ENCODE data around the gene SPDYA.

SPDYA gene

DNA sequence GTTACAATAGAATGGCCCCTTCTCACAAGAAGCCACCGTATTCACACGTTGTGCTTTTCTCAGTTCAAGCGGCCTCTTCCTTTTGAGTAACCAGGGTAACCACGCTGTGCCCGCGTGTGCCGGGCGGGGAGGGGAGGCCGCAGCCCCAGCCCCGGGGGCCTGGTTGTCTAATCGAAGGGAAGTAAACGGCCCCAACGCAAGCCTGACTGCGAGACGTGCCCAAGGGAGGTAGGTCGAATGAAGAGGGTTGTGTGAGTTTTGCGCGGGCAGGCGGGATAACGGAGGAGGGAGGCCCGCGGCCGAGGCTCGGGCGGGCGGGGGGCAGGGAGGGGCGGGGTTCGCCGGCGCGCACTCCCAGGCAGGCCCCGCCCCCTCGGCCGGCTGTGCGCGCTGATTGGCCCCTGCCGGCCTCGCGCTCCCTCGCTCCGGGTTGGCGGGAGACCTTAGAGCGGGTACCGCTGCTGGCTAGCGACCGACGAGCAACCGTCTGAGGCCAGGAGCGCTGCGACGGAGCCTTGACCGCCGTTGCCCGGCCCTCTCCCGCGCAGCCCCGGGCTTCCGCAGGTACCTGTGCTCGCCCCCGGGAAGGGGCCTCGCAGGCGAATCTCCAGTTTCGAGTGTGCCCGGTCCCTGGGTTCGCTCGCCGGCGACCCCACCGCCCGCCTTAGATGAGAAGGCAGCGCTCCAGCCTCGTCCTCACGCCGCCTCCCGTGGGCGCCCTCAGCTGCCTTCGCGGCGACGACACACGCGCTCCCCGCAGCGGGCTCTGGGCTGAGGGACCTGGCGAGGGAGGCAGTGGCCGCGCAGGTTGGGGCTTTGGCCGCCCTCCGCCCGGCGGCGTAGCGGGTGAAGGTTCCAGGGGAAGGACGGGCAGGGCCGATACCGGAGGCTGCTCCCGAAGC, at the start of gene SPDYA:
Gene SPDYA, plus strand, starts transcription at position 451 of the 902 bp plus-strand sequence. CDS start 5,181 bp downstream, outside the sequence.
- DNase-seq (ENCODE audit: low spot score), result peak; percentile 91
- TF ChIP-seq, protein P1, sequence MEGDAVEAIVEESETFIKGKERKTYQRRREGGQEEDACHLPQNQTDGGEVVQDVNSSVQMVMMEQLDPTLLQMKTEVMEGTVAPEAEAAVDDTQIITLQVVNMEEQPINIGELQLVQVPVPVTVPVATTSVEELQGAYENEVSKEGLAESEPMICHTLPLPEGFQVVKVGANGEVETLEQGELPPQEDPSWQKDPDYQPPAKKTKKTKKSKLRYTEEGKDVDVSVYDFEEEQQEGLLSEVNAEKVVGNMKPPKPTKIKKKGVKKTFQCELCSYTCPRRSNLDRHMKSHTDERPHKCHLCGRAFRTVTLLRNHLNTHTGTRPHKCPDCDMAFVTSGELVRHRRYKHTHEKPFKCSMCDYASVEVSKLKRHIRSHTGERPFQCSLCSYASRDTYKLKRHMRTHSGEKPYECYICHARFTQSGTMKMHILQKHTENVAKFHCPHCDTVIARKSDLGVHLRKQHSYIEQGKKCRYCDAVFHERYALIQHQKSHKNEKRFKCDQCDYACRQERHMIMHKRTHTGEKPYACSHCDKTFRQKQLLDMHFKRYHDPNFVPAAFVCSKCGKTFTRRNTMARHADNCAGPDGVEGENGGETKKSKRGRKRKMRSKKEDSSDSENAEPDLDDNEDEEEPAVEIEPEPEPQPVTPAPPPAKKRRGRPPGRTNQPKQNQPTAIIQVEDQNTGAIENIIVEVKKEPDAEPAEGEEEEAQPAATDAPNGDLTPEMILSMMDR (IDR thresholded peaks at IDR 0.05; ENCODE audit: extremely low read depth, missing control alignments), result no peak

DNA sequence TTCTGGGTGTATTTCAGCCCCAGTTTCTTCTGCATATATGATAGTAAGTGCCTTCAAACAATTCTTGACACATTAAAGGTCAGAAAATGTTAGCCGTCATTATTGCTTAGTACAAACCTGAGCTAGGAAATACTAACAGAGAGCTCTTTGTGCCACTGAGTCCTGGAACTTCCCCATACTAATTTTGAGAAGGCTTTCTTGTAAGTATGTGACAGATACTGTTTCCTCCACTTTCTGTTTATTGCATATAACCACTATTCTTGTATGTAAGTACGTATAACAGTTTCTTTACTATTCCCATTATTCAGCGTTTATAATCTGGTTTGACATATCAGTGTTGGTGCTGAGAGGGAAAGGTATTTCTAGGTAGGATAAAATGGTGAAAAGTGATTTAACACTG, 49.2 kb upstream of the SPDYA start:
- DNase-seq (ENCODE audit: low spot score), result no peak
- TF ChIP-seq, protein P1 (IDR thresholded peaks at IDR 0.05; ENCODE audit: extremely low read depth, missing control alignments), result no peak

DNA sequence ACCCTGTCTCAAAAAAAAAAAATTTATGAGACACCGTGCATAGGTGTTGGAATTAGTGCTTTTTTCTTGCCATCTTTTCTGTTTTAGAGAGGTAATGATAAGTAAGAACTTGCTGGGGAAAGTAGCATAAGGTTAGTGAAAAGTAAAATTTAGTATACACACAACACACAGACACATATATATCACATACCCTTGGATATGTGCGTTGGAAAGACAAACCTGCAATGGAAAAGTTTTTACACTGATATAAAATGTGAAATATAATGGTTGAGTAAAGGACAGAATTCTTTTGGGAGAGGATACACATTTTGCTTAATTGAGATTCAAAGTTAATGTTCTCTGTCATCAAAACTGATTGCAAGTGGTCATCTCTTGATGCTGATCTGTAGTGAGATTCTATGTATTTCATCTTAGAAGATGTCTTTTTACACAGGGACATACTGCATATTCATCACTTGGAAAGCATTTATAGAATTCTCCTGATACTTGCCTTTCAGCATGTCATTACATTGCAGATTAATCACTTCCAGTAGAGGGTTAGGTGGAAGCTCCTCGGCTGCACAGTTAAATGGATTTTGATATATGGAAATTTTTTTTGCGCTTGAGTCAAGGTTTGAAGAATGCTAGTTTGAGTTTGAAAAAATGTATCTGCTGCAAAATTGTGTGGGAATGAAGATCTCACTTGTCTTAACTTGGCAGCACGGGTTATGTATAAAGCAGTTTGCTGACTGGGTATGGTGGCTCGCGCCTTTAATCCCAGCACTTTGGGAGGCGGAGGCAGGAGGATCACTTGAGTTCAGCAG, 45.5 kb upstream of the SPDYA start:
- no peak for DNase-seq (ENCODE audit: low spot score)
- TF ChIP-seq, protein P1 (IDR thresholded peaks at IDR 0.05; ENCODE audit: extremely low read depth, missing control alignments), result no peak

GRCh38 chr2:28766070-28766469, 44.6 kb upstream of the SPDYA start:
- TF ChIP-seq, protein P1 (IDR thresholded peaks at IDR 0.05; ENCODE audit: extremely low read depth, missing control alignments), result no peak

GRCh38 chr2:28767337-28767736, 43.3 kb upstream of the SPDYA start:
- no peak for DNase-seq (ENCODE audit: low spot score)
- TF ChIP-seq, protein P1 (IDR thresholded peaks at IDR 0.05; ENCODE audit: extremely low read depth, missing control alignments), result no peak

More at GRCh38 chr2:28766070-28766469, 44.6 kb upstream of the SPDYA start:
- DNase-seq (ENCODE audit: low spot score), result no peak

DNA sequence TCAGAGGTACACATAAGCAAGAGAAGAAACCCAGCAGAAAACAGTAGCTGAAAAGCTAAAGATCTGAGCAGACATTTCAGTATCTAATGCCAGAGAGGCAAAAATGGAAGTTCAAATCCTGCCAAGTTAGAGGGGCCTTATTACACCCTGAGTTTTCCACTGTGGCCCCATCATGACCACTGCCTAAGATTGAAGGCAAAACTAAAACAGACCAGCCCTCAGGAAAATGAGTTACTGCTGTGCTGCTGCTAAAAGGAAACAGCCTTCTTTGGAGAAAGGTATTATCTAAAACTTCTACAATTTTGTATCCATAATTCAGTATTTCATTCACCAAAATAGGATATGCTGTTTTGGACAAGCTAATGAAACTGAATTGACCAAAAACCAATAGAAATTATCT, 42.2 kb upstream of the SPDYA start:
- TF ChIP-seq, protein P1 (IDR thresholded peaks at IDR 0.05; ENCODE audit: extremely low read depth, missing control alignments), result no peak
- no peak for DNase-seq (ENCODE audit: low spot score)

DNA sequence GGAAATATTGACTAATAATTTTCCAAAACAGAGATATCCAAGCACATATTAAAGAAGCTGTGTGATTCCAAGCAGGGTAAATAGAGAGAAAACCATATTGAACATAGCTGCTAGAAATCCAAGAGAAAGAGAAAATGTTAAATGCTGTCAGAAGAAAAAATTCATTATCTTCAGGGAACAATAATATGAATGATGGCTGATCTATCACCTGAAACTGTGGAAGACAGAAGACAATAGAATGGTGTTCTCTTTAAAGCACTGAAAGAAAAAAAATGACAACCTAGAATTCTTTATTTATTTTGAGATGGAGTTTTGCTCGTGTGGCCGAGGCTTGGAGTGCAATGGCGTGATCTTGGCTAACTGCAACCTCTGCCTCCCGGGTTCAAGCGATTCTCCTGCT, 41.7 kb upstream of the SPDYA start:
- TF ChIP-seq, protein P1 (IDR thresholded peaks at IDR 0.05; ENCODE audit: extremely low read depth, missing control alignments), result no peak
- DNase-seq (ENCODE audit: low spot score), result no peak
